Neuronal stem cell (in vitro differentiated cells): ENCODE data around the gene GALNS.

Source experiments
- DNase-seq: peaks from one replicate; pipeline ENCODE4 v3.0.0-alpha.2; 2013; ENCODE audit warnings: low spot score
- H2AFZ ChIP-seq: one replicate; pipeline ENCODE4 v1.6.1; 2013; ENCODE audit warnings: mild to moderate bottlenecking, low read length, inconsistent platforms
- H2AK5ac ChIP-seq: 2 replicates; pipeline ENCODE4 v1.6.1; 2013; ENCODE audit warnings: low read depth, mild to moderate bottlenecking, inconsistent platforms, low read length, moderate library complexity, mixed read lengths
- H2BK120ac ChIP-seq: 2 replicates; pipeline ENCODE4 v1.6.1; 2013; ENCODE audit warnings: low read depth, mild to moderate bottlenecking, inconsistent platforms, low read length, moderate library complexity, mixed read lengths
- H2BK12ac ChIP-seq: one replicate; pipeline ENCODE4 v1.6.1; 2013; ENCODE audit warnings: low read length, inconsistent platforms
- H2BK15ac ChIP-seq: 2 replicates; pipeline ENCODE4 v1.6.1; 2013; ENCODE audit warnings: mild to moderate bottlenecking, low read length, inconsistent platforms, mixed read lengths
- H2BK5ac ChIP-seq: one replicate; pipeline ENCODE4 v1.6.1; 2013; ENCODE audit warnings: inconsistent platforms, mild to moderate bottlenecking, low read length, moderate library complexity
- H3K14ac ChIP-seq: one replicate; pipeline ENCODE4 v1.6.1; 2013; ENCODE audit warnings: low read length, inconsistent platforms
- H3K18ac ChIP-seq: 2 replicates; pipeline ENCODE4 v1.6.1; 2013; ENCODE audit warnings: low read length, inconsistent platforms
- H3K23ac ChIP-seq: 2 replicates; pipeline ENCODE4 v1.6.1; 2013; ENCODE audit warnings: low read depth, mild to moderate bottlenecking, mixed read lengths, low read length, inconsistent platforms; ENCODE audit not compliant: poor library complexity
- H3K27ac ChIP-seq: replicated peaks from 3 replicates; pipeline ENCODE4 v1.5.1; 2013; ENCODE audit warnings: low read length, inconsistent platforms
- H3K27me3 ChIP-seq, 3 experiments: 2 replicates each; pipeline ENCODE4 v1.6.1; 2013; ENCODE audit warnings: low read length in 3 of 3, mild to moderate bottlenecking in 2 of 3, inconsistent platforms in 1 of 3, low read depth in 1 of 3, mixed read lengths in 1 of 3, moderate library complexity in 1 of 3; ENCODE audit not compliant: control insufficient read depth in 3 of 3, insufficient read depth in 3 of 3
- H3K36me3 ChIP-seq, 2 donors: replicated peaks in 1 of 2; 2 replicates each; pipeline ENCODE4 v1.6.1; 2013; ENCODE audit warnings: low read length in 2 of 2; ENCODE audit not compliant: control insufficient read depth in 2 of 2, insufficient read depth in 2 of 2
- H3K4ac ChIP-seq: 2 replicates; pipeline ENCODE4 v1.6.1; 2013; ENCODE audit warnings: inconsistent platforms, mild to moderate bottlenecking, low read length, moderate library complexity
- H3K4me1 ChIP-seq, 2 donors: 1 replicate in 1 of 2; 2 replicates in 1 of 2; pipeline ENCODE4 v1.6.1; 2013; ENCODE audit warnings: low read length in 2 of 2, low read depth in 1 of 2; ENCODE audit not compliant: control insufficient read depth in 2 of 2, insufficient read depth in 1 of 2
- H3K4me2 ChIP-seq: one replicate; pipeline ENCODE4 v1.6.1; 2013; ENCODE audit warnings: mild to moderate bottlenecking, low read length, inconsistent platforms; ENCODE audit not compliant: insufficient read depth, poor library complexity, severe bottlenecking
- H3K4me3 ChIP-seq, 2 donors: 2 replicates each; pipeline ENCODE4 v1.5.1; 2013; ENCODE audit warnings: low read length in 2 of 2, mild to moderate bottlenecking in 2 of 2, inconsistent platforms in 1 of 2, moderate library complexity in 1 of 2
- H3K79me1 ChIP-seq: one replicate; pipeline ENCODE4 v1.6.1; 2013; ENCODE audit warnings: low read depth, mild to moderate bottlenecking, inconsistent platforms, low read length, moderate library complexity
- H3K9ac ChIP-seq: one replicate; pipeline ENCODE4 v1.6.1; 2013; ENCODE audit warnings: mild to moderate bottlenecking, low read depth, low read length, inconsistent platforms; ENCODE audit not compliant: poor library complexity
- H3K9me3 ChIP-seq, 2 donors: replicated peaks in 1 of 2; 2 replicates each; pipeline versions ENCODE3 to v1.6.1; 2013; ENCODE audit warnings: low read length in 2 of 2, mild to moderate bottlenecking in 2 of 2, inconsistent platforms in 1 of 2, low read depth in 1 of 2, mixed read lengths in 1 of 2, moderate library complexity in 1 of 2; ENCODE audit not compliant: control insufficient read depth in 2 of 2, insufficient read depth in 1 of 2
- H4K8ac ChIP-seq: one replicate; pipeline ENCODE4 v1.6.1; 2013; ENCODE audit warnings: low read depth, mild to moderate bottlenecking, inconsistent platforms, low read length, moderate library complexity
- H4K91ac ChIP-seq: one replicate; pipeline ENCODE4 v1.6.1; 2013; ENCODE audit warnings: low read length, low read depth, mild to moderate bottlenecking, inconsistent platforms; ENCODE audit not compliant: poor library complexity
- WGBS, 2 donors: extraction: QIAGEN DNeasy Blood & Tissue Kit; methylation state at CpG; one replicate each; pipeline ENCODE4 v1.1.7; 2013; ENCODE audit warnings: missing lambda C conversion rate in 2 of 2, mixed read lengths in 1 of 2; ENCODE audit not compliant: insufficient read length in 2 of 2, insufficient replicate concordance in 1 of 2; ENCODE audit errors: extremely low coverage in 2 of 2; 5-methylcytosine and 5-hydroxymethylcytosine counted together

The GALNS gene

GRCh38 chr16:88809676-88810165, 47.0 kb downstream of the GALNS start:
- WGBS, 2 donors, result no CpG with 5 or more reads among the region's 10 CpGs
- no peak for DNase-seq
- H2BK120ac ChIP-seq, result no peak overlapping the region
- no peak overlapping the region for H3K14ac ChIP-seq
- H3K23ac ChIP-seq, result peak overlapping the region; percentile 22
- peaks cover 14% of the 10 kb centered on the region in 2 donors for H3K4me1 ChIP-seq
- peak overlapping the region; percentile 6 for H2AK5ac ChIP-seq
- H3K4ac ChIP-seq, result no peak overlapping the region
- H3K27me3 ChIP-seq, result no peaks in the 10 kb centered on the region
- H3K36me3 ChIP-seq, result peaks cover 52 to 58% of the 10 kb centered on the region in 2 donors
- H2AFZ ChIP-seq, result no peak overlapping the region
- no peak overlapping the region for H4K91ac ChIP-seq
- H3K4me3 ChIP-seq, result peak overlapping the region in 1 of 2 donors; percentile 77
- H3K9me3 ChIP-seq, result peaks cover 2 to 8% of the 10 kb centered on the region in 2 donors
- H3K18ac ChIP-seq, result no peak overlapping the region
- no peak overlapping the region for H2BK5ac ChIP-seq
- H2BK12ac ChIP-seq, result no peak overlapping the region
- no peak overlapping the region for H3K4me2 ChIP-seq
- no peak overlapping the region for H4K8ac ChIP-seq
- peak overlapping the region; percentile 38 for H3K9ac ChIP-seq
- peak overlapping the region; percentile 43 for H3K27ac ChIP-seq
- H3K79me1 ChIP-seq, result peaks cover 44% of the 10 kb centered on the region
- H2BK15ac ChIP-seq, result no peak overlapping the region

- Histone ChIP-seq H2BK5ac (no peak overlapping the region), H2BK120ac (no peak overlapping the region), H2AK5ac (no peak overlapping the region), H3K4ac (no peak overlapping the region), H3K36me3 (peaks cover 52 to 62% of the 10 kb centered on the region in 2 donors), H3K79me1 (peaks cover 50% of the 10 kb centered on the region), H3K18ac (no peak overlapping the region), H2BK12ac (no peak overlapping the region), H2AFZ (no peak overlapping the region), H4K8ac (no peak overlapping the region), H3K27me3 (no peaks in the 10 kb centered on the region), H3K4me2 (no peak overlapping the region), H3K4me1 (peaks cover 17 to 19% of the 10 kb centered on the region in 2 donors), H3K27ac (no peak overlapping the region), H3K14ac (no peak overlapping the region), H4K91ac (no peak overlapping the region), H3K9ac (no peak overlapping the region), H3K9me3 (peaks cover 2 to 8% of the 10 kb centered on the region in 2 donors), H2BK15ac (no peak overlapping the region), H3K4me3 (no peak overlapping the region), H3K23ac (peak overlapping the region; percentile 22)
- DNase-seq, result no peak
- no CpG with 5 or more reads among the region's 10 CpGs for WGBS, 2 donors
Observed at GRCh38 chr16:88809068-88809675, 47.6 kb downstream of the GALNS start.

- no peak overlapping the region for H4K91ac ChIP-seq
- H3K36me3 ChIP-seq, result peaks cover 52 to 62% of the 10 kb centered on the region in 2 donors
Observed at GRCh38 chr16:88807626-88808453, 48.9 kb downstream of the GALNS start.

GRCh38 chr16:88807142-88807625, 49.6 kb downstream of the GALNS start:
- peak overlapping the region; percentile 50 for H3K23ac ChIP-seq
- no peak overlapping the region for H2AK5ac ChIP-seq
- no peak overlapping the region for H3K9ac ChIP-seq
- no peak overlapping the region for H3K18ac ChIP-seq
- H2AFZ ChIP-seq, result no peak overlapping the region
- H4K91ac ChIP-seq, result no peak overlapping the region
- no peak overlapping the region for H3K14ac ChIP-seq
- peak overlapping the region; percentile 46 for H3K27ac ChIP-seq
- H3K4me2 ChIP-seq, result no peak overlapping the region
- H3K4me3 ChIP-seq, result no peak overlapping the region
- H3K36me3 ChIP-seq, result peaks cover 52 to 62% of the 10 kb centered on the region in 2 donors
- no peak overlapping the region for H2BK15ac ChIP-seq
- no peak overlapping the region for H3K4ac ChIP-seq
- H3K9me3 ChIP-seq, result peaks cover 2 to 3% of the 10 kb centered on the region in 2 donors
- H2BK5ac ChIP-seq, result no peak overlapping the region
- peaks cover 17 to 21% of the 10 kb centered on the region in 2 donors for H3K4me1 ChIP-seq
- H2BK120ac ChIP-seq, result no peak overlapping the region
- peak overlapping the region; percentile 65 for H4K8ac ChIP-seq
- no peak overlapping the region for H2BK12ac ChIP-seq
- H3K27me3 ChIP-seq, result no peaks in the 10 kb centered on the region
- DNase-seq, result no peak
- peaks cover 53% of the 10 kb centered on the region for H3K79me1 ChIP-seq
- WGBS, 2 donors, result no CpG with 5 or more reads among the region's 24 CpGs

More at GRCh38 chr16:88807626-88808453, 48.9 kb downstream of the GALNS start:
- Histone ChIP-seq H2BK12ac (no peak overlapping the region), H3K4ac (no peak overlapping the region), H4K8ac (no peak overlapping the region), H3K9me3 (peaks cover 2 to 8% of the 10 kb centered on the region in 2 donors), H3K4me3 (no peak overlapping the region), H3K23ac (peak overlapping the region; percentile 44), H3K27me3 (no peaks in the 10 kb centered on the region), H2BK5ac (peak overlapping the region; percentile 39), H3K27ac (no peak overlapping the region), H3K4me1 (peaks cover 17 to 21% of the 10 kb centered on the region in 2 donors), H2BK15ac (no peak overlapping the region), H2AFZ (no peak overlapping the region), H2BK120ac (no peak overlapping the region), H3K9ac (peak overlapping the region; percentile 50), H3K4me2 (no peak overlapping the region), H2AK5ac (no peak overlapping the region), H3K79me1 (peaks cover 53% of the 10 kb centered on the region), H3K14ac (no peak overlapping the region), H3K18ac (no peak overlapping the region)
- WGBS, 2 donors, result no CpG with 5 or more reads among the region's 26 CpGs
- no peak for DNase-seq
